ENCODE data around the gene DDX6. TPM values are rescaled to one million over a fixed set of nuclear protein-coding genes. Genes with fewer than 3 reads are reported as not detected.

The DDX6 gene
- total and polyA plus RNA-seq, 2 of the 8 experiments (the other 6 are each of a cell fraction or from before 2014, with no cell fraction given), result 29.8 to 181 TPM

- H3K9ac ChIP-seq (replicated peaks in 1 of 4; ENCODE audit: extremely low read depth in 1 of 4, low read depth in 3 of 4, low read length in 3 of 4), result no peak overlapping the region
- no peak overlapping the region for H2AK5ac ChIP-seq (ENCODE audit: low read depth, low read length)
- no peak overlapping the region for H3K56ac ChIP-seq (replicated peaks; ENCODE audit: insufficient read length, low read depth, low read length)
- H3K27me3 ChIP-seq (replicated peaks in 1 of 4; ENCODE audit: control insufficient read depth in 3 of 4, extremely low read depth in 1 of 4, insufficient read depth in 3 of 4, low read length in 3 of 4), result no peaks in the 10 kb centered on the region
- H2BK12ac ChIP-seq (ENCODE audit: low read depth, low read length), result no peak overlapping the region
- H3K79me1 ChIP-seq (ENCODE audit: low read depth, low read length), result no peaks in the 10 kb centered on the region
- H3K23ac ChIP-seq (ENCODE audit: insufficient read length), result no peak overlapping the region
- no peak overlapping the region for H3K18ac ChIP-seq (ENCODE audit: extremely low read depth, low read length)
- no peak overlapping the region for H3K27ac ChIP-seq (ENCODE audit: low read depth, low read length)
- no peak overlapping the region for H4K5ac ChIP-seq (ENCODE audit: insufficient read length, low read depth, low read length)
- no peak overlapping the region for H3K4me3 ChIP-seq (ENCODE audit: extremely low read depth in 1 of 4, insufficient read depth in 2 of 4, low read depth in 3 of 4, low read length in 4 of 4)
- no peaks in the 10 kb centered on the region for H3K9me3 ChIP-seq (ENCODE audit: insufficient read depth in 2 of 2, low read depth in 1 of 2, low read length in 1 of 2)
- CTCF ChIA-PET (ENCODE audit: partially characterized antibody), result interaction anchor here (0.6 to 1.5 kb wide), 7 partner anchors 9 to 98 kb away, joined by 3 to 4 read pairs (median 3); partner anchors contain the start of gene DDX6
- no peak overlapping the region for H3K14ac ChIP-seq (ENCODE audit: insufficient read length)
- no peak overlapping the region for H2BK20ac ChIP-seq (ENCODE audit: low read length)
- H3K4ac ChIP-seq (replicated peaks; ENCODE audit: insufficient read length, low read depth, low read length), result no peak overlapping the region
- no peak overlapping the region for H4K91ac ChIP-seq (replicated peaks; ENCODE audit: insufficient read length, low read length)
- FAIRE-seq (no peak), DNase-seq (ENCODE audit: low read depth in 1 of 2, low spot score in 2 of 2) (no peak)
- H3K23me2 ChIP-seq (ENCODE audit: low read depth, low read length), result no peaks in the 10 kb centered on the region
- POLR2A ChIA-PET (ENCODE audit: partially characterized antibody), result interaction anchor here (1.0 to 1.8 kb wide), 2 partner anchors 9 to 11 kb away, joined by 4 read pairs; partner anchors contain the start of gene DDX6
- H4K8ac ChIP-seq (ENCODE audit: extremely low read depth, insufficient read depth, low read length), result no peak overlapping the region
- H2BK120ac ChIP-seq (replicated peaks; ENCODE audit: low read depth, low read length), result no peak overlapping the region
- H2BK5ac ChIP-seq (ENCODE audit: low read depth, low read length), result no peak overlapping the region
- no peak overlapping the region for H2BK15ac ChIP-seq (ENCODE audit: low read length)
- H4K20me1 ChIP-seq (replicated peaks in 1 of 2; ENCODE audit: control insufficient read depth in 1 of 2, insufficient read depth in 2 of 2, low read length in 2 of 2), result no peaks in the 10 kb centered on the region
- no peak overlapping the region for H2AFZ ChIP-seq (ENCODE audit: low read length)
- no peaks in the 10 kb centered on the region for H3K79me2 ChIP-seq (ENCODE audit: control insufficient read depth in 1 of 2, insufficient read depth in 2 of 2, low read length in 2 of 2)
- H3K36me3 ChIP-seq (ENCODE audit: control insufficient read depth in 2 of 4, insufficient read depth in 4 of 4, low read length in 3 of 4), result no peaks in the 10 kb centered on the region
- H3K4me2 ChIP-seq (ENCODE audit: insufficient read depth in 1 of 2, low read depth in 2 of 2, low read length in 2 of 2), result no peak overlapping the region
- H3K4me1 ChIP-seq (replicated peaks in 1 of 4; ENCODE audit: control insufficient read depth in 3 of 4, insufficient read depth in 4 of 4, low read length in 3 of 4), result no peaks in the 10 kb centered on the region
- no peak for TF ChIP-seq SIX5 (IDR thresholded peaks at IDR 0.05; ENCODE audit: low read depth, low read length)
- TF ChIP-seq SP2 (IDR thresholded peaks at IDR 0.05; ENCODE audit: low read length), result no peak
- no peak for TF ChIP-seq NRF1 (IDR thresholded peaks at IDR 0.05; ENCODE audit: low read depth, low read length)
- no peak for TF ChIP-seq CHD1 (IDR thresholded peaks at IDR 0.05; ENCODE audit: low read depth, low read length)
- no peak for TF ChIP-seq CREB1 (IDR thresholded peaks at IDR 0.05)
- TF ChIP-seq KDM4A (IDR thresholded peaks at IDR 0.05; ENCODE audit: low read depth, low read length, severe bottlenecking), result no peak
- no peak for TF ChIP-seq RBBP5 (IDR thresholded peaks at IDR 0.05; ENCODE audit: borderline replicate concordance, low read depth, low read length)
- no peak for TF ChIP-seq ATF3 (IDR thresholded peaks at IDR 0.05; ENCODE audit: insufficient read depth, low read depth, low read length)
- TF ChIP-seq RNF2 (IDR thresholded peaks at IDR 0.05; ENCODE audit: borderline replicate concordance, low read depth, low read length, missing control alignments, poor library complexity, severe bottlenecking), result no peak
- TF ChIP-seq CTBP2 (IDR thresholded peaks at IDR 0.05; ENCODE audit: borderline replicate concordance, insufficient read depth, insufficient read length, low read length), result no peak
- TF ChIP-seq SP4 (IDR thresholded peaks at IDR 0.05; ENCODE audit: low read length), result no peak
- TF ChIP-seq RAD21 (IDR thresholded peaks at IDR 0.05 in 1 of 2, conservative IDR thresholded peaks at IDR 0.05 in 1 of 2; ENCODE audit: low read depth in 2 of 2, low read length in 2 of 2), result no peak
- no peak for TF ChIP-seq FOSL1 (IDR thresholded peaks at IDR 0.05; ENCODE audit: insufficient read depth, low read depth, low read length)
- no peak for TF ChIP-seq SIRT6 (IDR thresholded peaks at IDR 0.05; ENCODE audit: low read length)
Measured at GRCh38 chr11:118799372-118799771, 8.4 kb upstream of the DDX6 start.
